KBM-7 (cell line): ENCODE data around the gene AGBL4.
A peak's percentile ranks its signal among the peaks of the same experiment; 100 is the strongest.

Experiments used
- DNase-seq: peaks from one replicate; pipeline ENCODE4 v3.0.0-alpha.2; 2015
- in situ Hi-C: fragments of 300-500 bp; cut with MboI; formaldehyde crosslinking; loops from 2 replicates; pipeline ENCODE4 v1.14.3; 2020; ENCODE audit warnings: low sequenced_read_pairs, low pct_unique_long_range_greater_than_20kb, mixed read lengths

The AGBL4 gene

DNA sequence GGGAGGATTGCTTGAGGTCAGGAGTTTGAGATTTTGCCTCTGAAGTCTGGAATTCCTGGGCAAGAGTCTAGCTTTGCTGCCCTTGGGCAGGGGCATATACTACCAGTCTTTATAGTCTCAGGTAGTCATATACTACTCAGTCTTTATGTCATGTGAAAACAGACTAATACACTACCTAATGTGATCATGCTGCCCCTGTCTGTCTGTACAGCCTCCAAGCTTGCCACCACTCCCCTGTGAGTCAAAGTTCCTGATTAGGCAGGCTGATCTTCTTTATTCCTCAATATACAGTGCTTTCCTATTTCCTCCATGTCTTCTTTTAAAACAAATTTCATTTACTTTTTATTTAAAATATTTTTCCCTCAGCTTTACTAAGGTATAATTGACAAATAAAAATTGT lies 1141.7 kb downstream of the AGBL4 start:
- no peak for DNase-seq
- in situ Hi-C loops: no loop called here

DNA sequence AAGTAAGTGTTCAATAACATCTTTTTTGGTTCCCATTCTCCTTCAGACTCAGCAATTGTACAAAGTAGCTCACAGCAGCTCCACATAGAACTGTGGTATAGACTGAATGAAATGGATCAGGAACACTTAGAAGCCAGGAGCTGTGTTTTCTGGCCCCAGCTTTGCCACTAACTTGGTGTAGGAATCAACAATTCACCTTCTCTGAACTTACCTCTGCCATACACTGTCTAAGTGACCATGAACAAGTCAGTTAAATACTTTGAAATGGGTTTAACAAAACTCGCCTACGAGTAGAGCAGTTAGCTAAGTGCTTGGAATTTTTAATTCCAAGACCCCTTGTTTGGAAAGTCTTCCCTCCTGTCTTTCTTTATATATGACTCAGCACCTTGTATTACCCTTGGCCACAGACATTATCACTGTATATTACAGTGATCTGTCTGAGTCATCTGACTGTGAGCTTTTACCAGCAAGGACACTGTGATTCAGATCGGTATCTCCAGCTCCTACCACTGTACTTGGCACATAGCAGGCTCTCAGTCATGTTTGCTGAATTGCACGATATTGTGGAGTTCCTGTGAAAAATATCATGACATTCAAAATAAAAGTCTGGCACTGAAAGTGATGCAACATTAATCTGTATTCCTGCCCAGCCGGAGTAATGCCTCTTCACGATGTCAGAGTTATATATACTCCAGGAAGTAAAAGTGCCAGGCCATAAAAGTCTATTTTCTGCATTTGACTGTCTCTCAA lies 1145.4 kb downstream of the AGBL4 start:
- DNase-seq: no peak
- in situ Hi-C loops: no loop called here

DNA sequence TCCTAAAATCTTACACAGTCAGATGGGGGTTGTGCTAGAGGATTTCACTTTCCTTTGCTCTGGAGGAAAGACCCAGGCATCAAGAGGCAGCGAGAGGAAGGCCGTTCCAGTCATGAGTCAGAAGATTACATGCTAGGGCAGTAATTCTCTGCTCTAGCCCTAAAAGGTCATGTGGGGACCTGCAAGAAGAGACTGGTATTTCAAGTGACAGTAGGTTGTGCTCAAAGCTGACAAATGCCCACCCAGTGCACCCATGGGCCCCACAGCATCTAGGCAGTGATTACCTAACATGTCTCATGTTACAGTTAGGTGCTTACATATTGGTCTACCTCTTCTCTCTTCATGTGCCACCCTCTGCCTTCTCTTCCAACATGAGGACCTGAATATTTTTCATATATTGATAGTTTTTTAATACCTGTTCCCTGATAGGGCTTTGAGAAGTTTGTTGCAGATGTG lies 1147.4 kb downstream of the AGBL4 start:
- in situ Hi-C loops: no loop called here
- DNase-seq: no peak

DNA sequence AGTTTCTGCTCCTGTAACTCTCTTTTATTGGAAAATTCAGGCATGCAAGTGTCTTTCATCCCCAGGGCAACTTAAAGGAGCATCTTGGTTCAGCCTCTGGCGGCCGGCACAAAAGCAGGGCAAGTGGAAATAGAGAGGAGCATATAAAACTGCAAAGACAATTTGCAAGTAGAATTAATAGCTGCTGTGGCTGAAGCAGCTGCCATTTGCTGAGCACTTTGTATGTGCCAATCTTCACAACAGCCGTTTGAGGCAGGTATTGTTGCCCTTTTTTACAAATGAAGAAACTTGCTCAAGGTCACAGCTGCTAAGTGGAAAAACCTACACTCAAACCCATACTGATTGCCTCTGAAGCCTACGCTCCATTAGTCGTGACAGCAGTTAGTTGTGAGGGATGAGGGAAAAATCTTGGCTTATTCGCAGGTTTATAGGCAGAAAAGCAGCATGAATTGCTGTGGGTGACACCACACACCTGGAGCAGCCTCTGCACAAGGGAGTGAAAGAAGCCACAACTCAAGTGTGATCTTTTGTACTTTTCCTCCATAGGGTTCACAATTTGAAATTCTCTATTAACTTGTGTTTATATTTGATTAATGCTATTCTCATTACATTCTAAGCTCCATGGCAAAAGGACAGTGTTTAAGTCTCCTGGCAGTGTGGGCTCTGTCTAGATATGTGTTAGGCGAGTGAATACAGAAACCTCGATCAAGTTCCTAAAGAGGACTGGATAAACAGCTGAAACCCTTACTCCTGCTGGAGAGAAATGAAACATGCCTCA lies 1148.0 kb downstream of the AGBL4 start:
- DNase-seq: no peak
- in situ Hi-C loops: no loop called here

DNA sequence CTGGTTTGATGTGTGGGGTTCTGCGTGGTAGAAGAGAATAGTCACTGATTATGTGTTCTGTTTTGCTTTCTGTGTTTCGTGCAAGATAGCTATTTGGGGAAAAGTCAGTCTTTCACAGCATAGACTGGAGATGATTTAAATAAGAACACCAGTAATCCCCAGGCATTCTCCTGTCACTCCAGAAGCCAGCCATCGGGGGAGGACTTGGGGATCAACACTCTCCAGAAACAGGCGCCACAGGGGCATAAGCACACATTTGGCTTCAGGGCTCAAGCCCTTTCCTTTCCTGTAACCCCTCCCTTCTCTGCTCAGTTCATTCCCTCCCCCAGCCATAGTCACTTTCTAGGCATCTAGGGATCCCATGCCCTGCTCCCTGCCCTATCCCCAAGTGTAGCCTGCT lies 1149.8 kb downstream of the AGBL4 start:
- in situ Hi-C loops: no loop called here
- DNase-seq: no peak

DNA sequence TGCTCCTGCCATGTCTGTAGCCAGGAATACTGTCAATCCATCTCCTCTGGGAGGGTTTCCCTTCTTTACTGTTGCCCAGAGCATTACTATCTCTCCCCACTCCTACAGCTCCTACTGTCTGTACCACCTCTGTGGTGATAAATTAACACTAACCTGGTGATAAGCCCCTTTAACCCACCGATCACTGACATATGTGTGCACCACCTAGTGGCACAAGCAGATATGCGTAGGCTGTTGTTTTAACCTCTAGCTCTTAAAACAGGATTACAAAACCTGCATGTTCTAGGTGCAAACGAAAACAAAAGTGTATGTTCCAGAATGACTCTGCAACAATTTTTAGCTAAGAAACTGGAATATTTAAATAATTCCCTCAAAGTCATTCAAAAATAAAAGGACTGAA lies 1153.2 kb downstream of the AGBL4 start:
- in situ Hi-C loops: no loop called here
- peak; percentile 14 for DNase-seq

DNA sequence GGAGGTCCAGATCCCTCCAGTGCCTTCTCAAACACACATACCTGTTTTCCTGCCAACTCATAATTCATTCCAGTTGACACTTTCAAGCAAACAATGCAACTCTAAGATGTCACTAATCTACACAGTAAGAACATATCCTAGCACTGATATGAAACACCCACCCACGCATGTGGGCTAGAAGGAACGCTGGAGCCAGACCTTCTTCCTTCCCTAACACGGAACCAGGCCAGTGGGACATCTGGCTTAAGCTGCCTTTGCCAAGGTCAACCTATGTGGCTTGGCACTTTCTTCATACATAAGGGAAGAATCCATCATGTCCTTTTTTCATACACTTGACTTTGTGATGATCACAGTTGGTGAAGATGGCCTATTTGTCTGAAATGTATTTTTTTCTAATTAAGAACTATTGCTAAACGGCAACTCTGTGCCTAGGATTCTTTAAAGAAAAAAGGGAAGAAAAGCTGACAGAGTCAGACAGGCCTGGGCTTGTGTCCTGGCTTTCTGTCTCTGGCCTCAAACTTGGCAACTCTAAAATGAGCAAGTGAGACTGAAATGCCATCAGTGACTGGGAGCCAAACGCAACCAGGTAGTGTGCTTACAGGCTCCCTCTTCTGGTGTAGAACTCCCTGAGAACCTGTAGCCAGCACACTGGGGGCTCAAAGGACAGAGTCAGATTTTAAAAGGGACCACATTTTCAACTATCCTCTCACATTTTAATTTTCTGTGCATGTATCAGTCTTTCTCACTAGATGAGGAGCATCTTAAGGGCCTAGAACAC lies 1154.4 kb downstream of the AGBL4 start:
- in situ Hi-C loops: no loop called here
- DNase-seq: peak; percentile 2

DNA sequence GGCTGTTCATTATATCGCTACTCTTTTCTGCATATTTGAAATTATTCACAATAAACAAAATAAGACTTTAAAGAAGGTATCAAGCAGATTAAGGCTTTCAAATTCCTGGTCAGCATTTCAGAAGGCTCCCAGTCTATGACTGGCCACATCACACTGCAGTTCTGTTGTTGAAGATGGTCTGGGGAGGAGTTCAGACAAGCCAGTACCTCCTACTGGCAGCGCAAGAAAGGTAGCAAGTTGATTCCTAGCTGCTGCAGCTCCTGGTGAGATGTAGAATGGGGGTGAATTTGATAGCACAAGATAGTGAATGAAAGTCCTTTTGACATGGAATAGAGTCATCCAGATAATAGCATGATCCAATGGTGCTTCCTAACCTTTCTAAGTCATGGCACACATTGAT lies 1158.8 kb downstream of the AGBL4 start:
- in situ Hi-C loops: no loop called here
- DNase-seq: no peak

DNA sequence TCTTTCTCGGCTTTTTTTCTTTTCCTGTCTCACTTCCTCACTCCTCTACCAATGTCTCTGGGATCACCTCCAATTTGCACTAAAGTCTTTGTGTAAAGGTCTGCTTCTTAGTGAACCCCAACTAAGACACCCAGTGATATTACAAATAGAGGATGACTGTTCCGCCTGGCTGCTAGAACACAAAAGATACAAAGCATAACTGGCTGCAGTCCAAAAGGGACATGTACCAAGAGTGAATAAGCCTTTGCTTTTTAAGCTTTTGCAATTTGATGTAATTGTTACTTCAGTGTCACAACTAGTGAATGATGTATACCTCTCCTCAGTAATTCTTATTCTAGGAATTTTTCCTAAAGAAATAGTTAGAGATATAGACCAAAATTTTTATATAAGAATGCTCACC lies 1164.3 kb downstream of the AGBL4 start:
- DNase-seq: no peak
- in situ Hi-C loops: no loop called here

DNA sequence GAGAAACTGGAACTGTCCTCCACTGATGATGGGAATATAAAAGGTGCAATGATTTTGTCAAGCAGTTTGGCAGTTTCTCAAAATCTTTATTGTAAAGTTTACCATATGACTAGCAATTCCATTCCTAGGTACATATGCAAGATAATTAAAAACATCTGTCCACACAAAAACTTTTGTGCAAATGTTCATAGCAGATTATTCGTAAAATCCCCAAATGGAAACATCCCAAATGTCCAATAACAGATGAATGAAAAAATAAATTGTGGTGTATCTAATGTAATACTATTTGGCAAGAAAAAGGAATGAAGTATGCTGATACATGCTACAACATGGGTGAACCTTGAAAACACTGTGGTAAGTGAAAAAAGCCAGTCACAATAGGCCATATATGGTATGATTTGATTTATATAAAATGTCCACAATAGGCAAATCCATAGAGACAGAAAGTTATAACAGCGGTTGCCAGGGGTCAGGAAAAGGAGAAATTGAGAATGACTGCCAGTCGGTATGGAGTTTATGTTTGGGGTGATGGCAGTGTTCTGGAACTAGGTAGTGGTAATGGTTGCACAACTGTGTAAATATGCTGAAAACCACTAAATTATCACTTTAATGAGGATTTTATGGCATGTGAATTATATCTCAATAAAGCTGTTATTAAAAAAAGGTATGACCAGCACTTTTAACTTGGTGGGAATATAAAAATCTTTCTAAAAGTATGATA lies 1165.4 kb downstream of the AGBL4 start:
- in situ Hi-C loops: no loop called here
- no peak for DNase-seq

DNA sequence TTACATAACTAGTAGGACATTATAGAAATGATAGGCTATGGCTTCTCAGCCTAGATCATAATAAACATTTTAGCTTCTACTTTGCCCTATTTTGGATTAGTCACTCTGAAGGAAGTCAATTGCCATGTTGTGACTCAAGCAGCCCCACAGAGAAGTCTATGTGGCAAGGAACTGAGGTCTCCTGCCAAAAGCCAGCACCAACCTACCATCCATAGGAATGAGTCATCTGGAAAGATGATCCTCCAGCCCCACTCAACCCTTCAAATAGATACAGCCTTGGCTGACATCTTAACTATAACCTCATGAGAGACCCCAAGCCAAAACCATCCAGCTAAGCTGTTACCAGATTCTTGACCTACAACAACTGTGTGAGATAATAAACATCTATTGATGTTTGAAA lies 1170.7 kb downstream of the AGBL4 start:
- no peak for DNase-seq
- in situ Hi-C loops: no loop called here

DNA sequence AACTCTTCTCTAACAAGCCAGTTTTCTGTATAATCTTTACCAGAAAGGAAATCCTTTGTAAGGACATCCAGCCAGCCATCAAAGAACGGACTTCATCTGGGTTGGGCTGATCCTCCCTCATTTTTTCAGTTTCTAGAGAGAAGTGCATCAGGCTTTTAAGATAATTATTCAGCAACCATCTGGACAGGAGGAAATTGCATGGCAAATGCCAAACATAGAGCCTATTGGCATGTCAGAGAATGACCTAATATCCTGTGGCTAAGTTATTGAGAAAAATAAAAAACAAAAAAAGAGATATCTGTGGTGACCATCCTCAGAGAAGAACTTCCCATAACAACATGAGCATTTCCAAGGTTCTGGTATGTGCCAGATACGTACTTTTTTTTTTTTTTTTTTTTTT lies 1172.1 kb downstream of the AGBL4 start:
- DNase-seq: no peak
- in situ Hi-C loops: no loop called here

DNA sequence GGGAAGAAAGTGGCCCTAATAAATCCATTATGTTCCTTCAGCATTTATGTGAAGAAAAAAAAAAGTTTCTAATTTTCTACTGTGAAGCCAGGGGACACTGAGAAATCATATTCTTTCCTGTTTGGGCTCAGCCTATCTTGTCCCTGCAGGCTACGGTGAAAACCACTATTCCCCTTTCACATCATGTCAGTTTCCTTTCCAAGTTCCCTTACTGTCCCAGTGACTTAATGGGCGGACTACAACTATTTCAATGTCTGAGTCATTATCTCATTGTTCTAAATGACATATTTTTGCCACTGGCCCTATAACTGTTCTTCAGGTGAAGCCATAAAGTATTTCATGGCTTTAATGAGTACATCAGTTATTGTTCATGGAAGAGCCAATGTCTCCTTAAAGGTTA lies 1175.7 kb downstream of the AGBL4 start:
- no peak for DNase-seq
- in situ Hi-C loops: no loop called here

DNA sequence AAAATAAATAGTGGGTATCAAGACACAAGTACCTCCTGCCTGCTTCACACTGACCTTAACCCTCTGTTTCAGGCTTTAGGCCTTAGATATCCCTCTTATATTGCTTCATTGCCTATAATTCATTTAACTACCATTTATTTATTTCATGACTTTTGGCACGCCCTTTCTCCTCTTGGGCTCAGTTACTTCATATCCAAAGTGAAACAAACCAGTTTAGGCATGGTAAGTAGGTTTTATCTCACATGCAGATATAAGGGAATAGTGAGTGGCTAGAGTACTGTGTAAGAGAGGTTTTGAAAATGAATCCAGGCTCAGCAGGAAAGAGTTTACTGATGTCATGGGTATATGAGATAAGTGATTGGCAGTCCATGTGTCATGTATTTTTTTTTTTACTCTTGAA lies 1177.3 kb downstream of the AGBL4 start:
- in situ Hi-C loops: no loop called here
- no peak for DNase-seq

DNA sequence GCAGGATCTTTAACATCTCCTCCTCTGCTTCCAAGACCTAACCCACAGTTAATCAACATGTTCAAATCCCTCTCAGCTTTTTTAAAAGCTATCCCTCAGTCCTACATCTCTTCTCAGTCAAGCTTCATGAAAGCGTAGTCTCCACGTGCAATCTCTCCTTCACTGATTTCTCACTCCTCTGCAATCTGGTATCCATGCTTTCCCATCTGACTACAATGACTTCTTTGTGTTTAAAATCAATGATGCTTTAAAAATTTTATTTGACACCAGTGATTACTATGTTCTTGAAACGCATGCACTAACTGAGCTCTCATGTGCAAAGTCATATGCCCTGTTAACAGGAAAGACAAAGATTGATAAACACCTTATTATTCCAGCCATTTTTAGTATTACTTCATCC lies 1179.6 kb downstream of the AGBL4 start:
- no peak for DNase-seq
- in situ Hi-C loops: no loop called here

DNA sequence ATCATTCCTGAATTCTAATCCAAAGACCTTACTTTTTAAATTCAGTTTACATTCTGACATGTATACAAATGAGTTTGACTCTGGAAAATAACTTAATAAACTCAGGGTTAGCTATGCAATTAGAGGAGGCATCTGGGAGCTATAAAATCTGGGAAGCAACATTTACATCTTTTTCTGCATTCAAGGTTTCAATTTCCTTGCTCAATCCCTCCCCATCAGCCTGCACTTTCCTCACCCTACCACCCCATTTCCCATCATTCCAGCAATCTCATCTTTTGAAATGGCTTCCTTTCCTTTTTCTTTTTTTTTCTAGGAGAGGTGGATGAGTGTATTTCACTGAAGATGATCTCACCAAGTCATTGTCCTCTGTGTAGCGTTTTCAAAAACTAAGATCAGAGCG lies 1181.8 kb downstream of the AGBL4 start:
- no peak for DNase-seq

DNA sequence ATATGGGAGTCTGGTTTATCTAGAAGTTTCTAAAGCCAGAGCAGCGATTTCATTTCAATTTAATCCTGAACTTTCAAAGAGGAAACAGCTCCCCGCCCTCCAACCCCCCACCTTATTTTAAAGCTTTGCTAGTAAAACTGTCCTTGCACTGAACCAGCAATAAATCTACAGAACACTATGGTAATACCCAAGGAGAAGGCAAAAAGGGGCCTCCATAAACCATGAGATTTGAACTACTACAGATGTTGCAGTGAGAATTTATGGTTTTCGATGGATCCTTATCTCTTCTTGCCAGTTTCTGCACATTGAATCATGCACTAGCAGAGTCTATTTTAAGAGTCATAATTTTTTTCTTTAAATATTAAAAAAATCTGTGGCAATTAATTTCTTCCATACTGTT lies 1182.3 kb downstream of the AGBL4 start:
- no peak for DNase-seq
- in situ Hi-C loops: no loop called here

More for the DNA sequence above, 1181.8 kb downstream of the AGBL4 start:
- in situ Hi-C loops: no loop called here

DNA sequence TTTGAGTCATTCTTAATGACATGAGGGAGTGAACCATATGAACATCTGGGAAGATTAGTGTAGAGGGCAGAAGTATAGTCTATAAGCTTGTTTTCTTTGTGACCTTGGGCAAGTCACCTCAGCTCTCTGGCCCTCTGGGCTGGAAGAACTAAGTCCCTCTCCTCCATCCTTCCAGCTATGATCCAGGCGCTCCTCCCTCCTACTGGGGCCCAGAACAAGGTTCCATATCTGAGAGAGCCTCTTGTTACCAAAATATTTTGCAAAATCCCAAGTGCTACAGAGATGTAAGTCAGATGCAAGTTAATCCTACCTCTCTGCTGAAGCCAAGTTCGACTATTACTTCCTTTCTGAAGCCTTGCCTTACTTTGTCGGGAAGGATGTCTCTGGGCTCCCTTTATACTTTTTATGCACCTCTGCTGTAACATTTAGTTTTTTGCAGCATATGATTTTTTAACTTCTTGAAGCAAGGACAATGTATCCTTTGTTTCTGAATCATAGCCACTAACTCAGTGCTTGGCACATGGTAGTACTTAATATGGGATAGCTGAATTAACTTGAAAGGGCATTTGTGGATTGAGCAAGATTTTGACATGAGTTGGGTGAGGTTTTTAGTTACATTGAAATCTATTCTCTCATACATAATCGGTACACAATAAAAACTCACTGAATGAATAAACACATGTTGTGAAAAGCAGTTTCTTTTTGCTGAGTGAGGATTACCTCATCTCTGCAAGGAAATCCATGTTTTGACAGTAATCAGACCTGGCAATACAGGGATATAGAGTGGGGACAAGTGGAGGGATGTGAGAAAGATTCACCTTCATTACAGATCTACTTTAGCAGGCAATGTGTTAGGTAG lies 1192.4 kb downstream of the AGBL4 start:
- no peak for DNase-seq
- in situ Hi-C loops: no loop called here

DNA sequence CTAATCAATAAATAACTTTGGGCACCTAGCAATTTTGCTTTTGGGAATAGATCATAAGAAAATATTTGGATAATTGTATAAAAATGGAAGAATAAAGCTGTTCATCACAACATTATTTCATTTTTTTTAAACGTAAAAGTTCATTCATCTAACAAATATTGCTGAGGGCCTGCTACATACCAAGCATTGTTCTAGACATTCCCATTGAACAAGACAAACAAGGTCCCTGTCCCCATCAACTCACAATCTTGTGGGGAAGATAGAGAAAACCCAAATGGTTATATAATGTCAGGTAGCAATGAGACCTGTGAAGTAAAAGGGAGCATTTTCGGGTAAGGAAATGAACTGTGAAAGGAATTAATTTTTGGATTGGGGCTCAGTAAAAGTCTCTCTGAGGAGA lies 1193.0 kb downstream of the AGBL4 start:
- DNase-seq: no peak
- in situ Hi-C loops: no loop called here
